ENCODE measurements around the gene STX5.
"Not testable (repeated sequence)": the region's sequence is repeated elsewhere in the genome, so short reads cannot be mapped to it uniquely, and the experiment has no call there.

STX5 gene

DNA sequence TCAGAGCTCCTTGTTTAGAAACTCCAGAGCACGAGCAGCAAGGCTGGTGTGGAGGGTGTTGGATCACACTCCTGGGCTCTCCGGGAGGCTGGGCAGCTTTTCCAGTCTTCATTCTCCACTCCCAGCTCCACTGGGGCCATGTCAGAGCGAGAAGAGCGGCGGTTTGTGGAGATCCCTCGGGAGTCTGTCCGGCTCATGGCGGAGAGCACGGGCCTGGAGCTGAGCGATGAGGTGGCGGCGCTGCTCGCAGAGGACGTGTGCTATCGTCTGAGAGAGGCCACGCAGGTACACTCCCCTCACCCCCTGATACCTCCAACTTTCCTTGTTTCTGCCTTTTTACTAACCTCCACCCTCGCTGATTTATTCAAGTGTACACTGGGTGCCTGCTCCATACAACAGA lies 56.2 kb downstream of the STX5 start:
- H3K27ac ChIP-seq, result no peak overlapping the region
- TF ChIP-seq, protein P1, sequence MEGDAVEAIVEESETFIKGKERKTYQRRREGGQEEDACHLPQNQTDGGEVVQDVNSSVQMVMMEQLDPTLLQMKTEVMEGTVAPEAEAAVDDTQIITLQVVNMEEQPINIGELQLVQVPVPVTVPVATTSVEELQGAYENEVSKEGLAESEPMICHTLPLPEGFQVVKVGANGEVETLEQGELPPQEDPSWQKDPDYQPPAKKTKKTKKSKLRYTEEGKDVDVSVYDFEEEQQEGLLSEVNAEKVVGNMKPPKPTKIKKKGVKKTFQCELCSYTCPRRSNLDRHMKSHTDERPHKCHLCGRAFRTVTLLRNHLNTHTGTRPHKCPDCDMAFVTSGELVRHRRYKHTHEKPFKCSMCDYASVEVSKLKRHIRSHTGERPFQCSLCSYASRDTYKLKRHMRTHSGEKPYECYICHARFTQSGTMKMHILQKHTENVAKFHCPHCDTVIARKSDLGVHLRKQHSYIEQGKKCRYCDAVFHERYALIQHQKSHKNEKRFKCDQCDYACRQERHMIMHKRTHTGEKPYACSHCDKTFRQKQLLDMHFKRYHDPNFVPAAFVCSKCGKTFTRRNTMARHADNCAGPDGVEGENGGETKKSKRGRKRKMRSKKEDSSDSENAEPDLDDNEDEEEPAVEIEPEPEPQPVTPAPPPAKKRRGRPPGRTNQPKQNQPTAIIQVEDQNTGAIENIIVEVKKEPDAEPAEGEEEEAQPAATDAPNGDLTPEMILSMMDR (IDR thresholded peaks at IDR 0.05), result no peak

DNA sequence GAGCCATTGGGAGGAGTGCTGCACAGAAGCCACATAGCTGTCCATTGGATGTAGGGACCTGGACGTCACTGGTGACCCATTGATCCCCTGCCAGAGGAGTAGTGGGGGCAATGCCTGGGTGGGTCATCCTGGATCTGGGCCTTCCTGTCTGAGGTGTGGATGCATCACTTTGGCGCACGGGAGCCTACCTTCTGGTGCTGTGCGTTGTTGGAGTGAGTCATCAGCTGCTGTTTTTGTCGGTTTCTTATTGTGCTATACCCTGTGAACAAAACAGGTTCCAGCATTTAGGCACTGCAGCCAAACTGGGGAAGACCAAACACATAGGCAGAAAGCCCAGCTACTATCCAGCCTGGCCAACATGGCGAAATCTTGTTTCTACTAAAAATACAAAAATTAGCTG lies 57.4 kb downstream of the STX5 start:
- H3K27ac ChIP-seq, result no peak overlapping the region
- TF ChIP-seq, protein P1 (IDR thresholded peaks at IDR 0.05), result no peak
- no peak overlapping the region for H3K4me3 ChIP-seq
- DNase-seq (ENCODE audit: low spot score), result no peak

More for the DNA sequence above, 56.2 kb downstream of the STX5 start:
- H3K4me3 ChIP-seq, result no peak overlapping the region
- DNase-seq (ENCODE audit: low spot score), result no peak

DNA sequence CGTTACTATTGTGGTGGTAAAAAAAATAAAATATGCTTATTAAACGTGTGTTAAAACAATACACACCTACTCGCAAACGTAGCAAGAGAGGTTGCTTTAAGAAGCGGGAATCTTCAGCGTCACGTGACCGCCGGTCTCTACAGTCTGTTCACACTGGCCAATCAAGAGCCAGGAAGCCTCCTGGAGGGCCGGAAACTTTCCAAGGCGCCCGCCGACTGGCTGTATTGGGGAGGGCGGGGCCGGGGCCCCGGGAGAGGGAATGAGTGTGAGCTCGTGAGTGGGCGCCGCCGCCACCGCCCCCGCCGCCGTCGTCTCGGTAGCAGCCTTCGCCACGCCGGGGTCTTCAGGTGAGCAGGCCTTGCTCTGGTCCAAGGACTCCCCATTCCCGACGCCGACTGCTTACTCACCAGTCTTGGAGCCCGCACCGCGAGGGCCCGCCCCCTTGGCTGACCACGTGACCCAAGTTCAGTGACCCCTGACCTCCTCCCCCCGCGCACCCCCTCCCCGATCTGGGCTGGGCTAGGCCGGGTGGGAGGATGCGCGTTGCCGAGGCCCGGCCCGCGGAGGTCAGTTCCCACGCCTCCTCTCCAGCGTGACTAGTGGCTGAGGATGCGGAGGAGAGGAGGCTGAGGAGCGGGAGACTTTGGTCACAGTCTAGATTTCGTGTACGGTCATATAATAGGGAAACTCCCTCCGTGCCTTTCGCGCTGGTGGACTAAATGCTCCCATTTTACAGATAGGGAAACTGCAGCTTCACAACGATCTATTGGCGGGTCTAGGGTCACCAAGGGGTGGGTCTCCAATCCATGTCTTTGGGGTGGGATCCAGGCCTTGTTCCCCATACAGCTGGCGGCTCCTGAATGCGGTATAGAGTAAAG lies 60.5 kb downstream of the STX5 start, which contains the start of gene TAF6L:
TSS of gene TAF6L (plus strand) at position 253 of the 878 bp plus-strand sequence. CDS start 4,388 bp downstream, outside the sequence.
- TF ChIP-seq, protein P1 (IDR thresholded peaks at IDR 0.05), result no peak
- Histone ChIP-seq H3K4me3 (peak within 1 kb of the TSS; percentile 82), H3K27ac (peak within 1 kb of the TSS; percentile 93 to 98)
- DNase-seq (ENCODE audit: low spot score), result peak; percentile 99

DNA sequence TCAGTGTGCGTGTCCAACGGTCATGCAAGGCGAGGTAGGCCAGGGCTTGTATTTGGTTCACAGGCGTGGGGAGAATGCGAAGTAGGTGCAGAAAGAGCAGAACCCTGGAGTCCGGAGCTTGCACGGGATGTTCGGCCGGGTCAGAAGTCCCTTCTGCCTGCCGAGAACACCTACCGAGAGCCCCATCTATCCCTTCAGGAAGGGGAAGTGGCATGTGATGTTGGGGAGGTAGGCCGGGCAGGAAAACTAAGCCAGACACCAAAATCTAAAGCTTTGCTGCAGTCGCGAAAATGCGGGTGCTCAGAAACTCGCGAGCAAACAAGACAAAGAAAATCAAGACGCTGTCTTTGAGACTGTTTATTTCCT lies 61.1 kb downstream of the STX5 start:
- TF ChIP-seq, protein P1 (IDR thresholded peaks at IDR 0.05), result no peak
- peak overlapping the region; percentile 82 for H3K4me3 ChIP-seq
- H3K27ac ChIP-seq, result peak overlapping the region; percentile 93 to 98
- no peak for DNase-seq (ENCODE audit: low spot score)

DNA sequence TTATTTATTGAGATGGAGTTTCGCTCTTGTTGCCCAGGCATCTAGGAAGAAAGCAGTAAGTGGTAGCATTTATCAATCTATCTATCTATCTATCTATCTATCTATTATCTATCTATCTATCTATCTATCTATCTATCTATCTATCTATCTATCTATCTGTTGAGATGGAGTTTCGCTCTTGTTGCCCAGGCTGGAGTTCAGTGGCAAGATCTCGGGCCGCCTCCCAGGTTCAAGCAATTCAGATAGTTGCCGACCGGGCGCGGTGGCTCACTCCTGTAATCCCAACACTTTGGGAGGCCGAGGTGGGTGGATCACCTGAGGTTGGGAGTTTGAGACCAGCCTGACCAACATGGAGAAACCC lies 71.0 kb downstream of the STX5 start:
- H3K27ac ChIP-seq, result peak overlapping the region; percentile 85 to 90

DNA sequence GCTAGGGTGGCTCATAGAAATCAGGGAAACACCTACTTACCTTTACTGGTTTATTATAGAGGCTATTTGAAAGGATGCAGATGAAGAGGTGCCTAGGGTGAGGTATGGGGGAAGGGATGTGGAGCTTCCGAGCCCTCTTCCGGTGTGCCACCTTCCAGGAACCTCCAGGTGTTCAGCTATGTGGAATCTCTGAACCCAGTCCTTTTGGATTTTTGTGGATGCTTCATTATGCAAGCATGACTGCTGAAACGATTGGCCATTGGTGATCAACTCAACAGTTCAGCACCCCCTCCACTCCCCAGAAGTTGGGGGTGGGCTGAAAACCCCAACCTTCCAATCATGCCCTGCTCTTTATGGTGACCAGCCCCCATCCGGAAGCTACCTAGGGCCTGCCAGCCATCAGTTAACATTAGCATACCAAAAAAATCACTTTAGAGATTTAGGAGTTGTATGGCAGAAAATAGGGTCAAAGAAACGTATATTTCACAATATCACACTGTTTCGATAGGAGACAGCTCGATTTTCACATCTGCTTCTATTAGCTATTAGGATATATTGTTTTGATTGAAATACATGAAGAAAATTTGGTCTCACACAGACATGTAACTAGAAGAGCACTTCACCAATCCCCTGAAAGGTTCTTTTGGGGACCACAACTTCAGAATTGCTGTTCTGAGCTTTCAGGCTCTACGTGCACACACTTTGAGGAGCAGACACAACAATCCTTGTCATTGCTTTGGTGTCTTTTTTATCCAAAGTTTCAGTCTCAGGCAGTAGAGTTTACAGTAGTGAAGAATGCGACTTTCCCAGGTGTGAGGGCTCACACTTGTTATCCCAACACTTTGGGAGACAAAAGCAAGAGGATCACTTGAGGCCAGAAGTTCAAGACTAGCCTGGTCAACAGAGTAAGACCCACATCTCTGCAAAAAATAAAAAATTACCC lies 73.7 kb downstream of the STX5 start:
- no peak overlapping the region for H3K27ac ChIP-seq
- no peak overlapping the region for H3K4me3 ChIP-seq
- TF ChIP-seq, protein P1 (IDR thresholded peaks at IDR 0.05), result no peak
- no peak for DNase-seq (ENCODE audit: low spot score)

More for the DNA sequence above, 71.0 kb downstream of the STX5 start:
- peak overlapping the region; percentile 90 for H3K4me3 ChIP-seq
- not testable (repeated sequence) for DNase-seq (ENCODE audit: low spot score)
